Right cardiac atrium (tissue), 5 donors: ENCODE measurements around the gene BET1L. TPM values are rescaled to one million over a fixed set of nuclear protein-coding genes. Genes with fewer than 3 reads are reported as not detected.
"Not testable (repeated sequence)": the region's sequence is repeated elsewhere in the genome, so short reads cannot be mapped to it uniquely, and the experiment has no call there.

Experiments used
- ATAC-seq, 2 donors: fragments of 200-7000 bp; cut with Tn5 transposase; one replicate each; pipeline versions ENCODE4 v1.8.0 to v1.9.1; 2020; ENCODE audit warnings: moderate library complexity in 2 of 2, mild to moderate bottlenecking in 1 of 2
- DNase-seq, 3 donors: peaks; one replicate each; pipeline ENCODE4 v3.0.0-alpha.2; 2020
- H3K27ac ChIP-seq: one replicate; pipeline ENCODE4 v1.5.1; 2013; ENCODE audit warnings: mild to moderate bottlenecking, low read length, control low read depth, moderate library complexity
- H3K27me3 ChIP-seq: one replicate; pipeline ENCODE4 v1.6.1; 2013; ENCODE audit not compliant: control insufficient read depth, insufficient read depth
- H3K4me1 ChIP-seq: one replicate; pipeline ENCODE4 v1.6.1; 2013; ENCODE audit warnings: low read length; ENCODE audit not compliant: control insufficient read depth, insufficient read depth
- H3K4me3 ChIP-seq: one replicate; pipeline ENCODE4 v1.5.1; 2013; ENCODE audit warnings: low read length, control low read depth
- H3K9me3 ChIP-seq: one replicate; pipeline ENCODE4 v1.6.1; 2013; ENCODE audit warnings: low read length; ENCODE audit not compliant: control insufficient read depth
- WGBS: extraction: QIAGEN DNeasy Blood & Tissue Kit; methylation state at CpG from one replicate; pipeline ENCODE4 v1.1.7; 2013; 5-methylcytosine and 5-hydroxymethylcytosine counted together
- intact Hi-C, 4 donors: fragments of 100-400 bp; cut with DNase I; formaldehyde crosslinking; loops; one replicate each; pipeline versions ENCODE4 v1.11.0 to v1.14.0; 2022 to 2023
- polyA plus RNA-seq: library from polyadenylated mRNA; stranded (reverse); fragments of 200-250 nt; gene quantifications from one replicate; pipeline ENCODE4 v1.2.3, GENCODE V29; 2013
- total RNA-seq, 4 donors: library from RNA; stranded (reverse); fragmentation: NEBNext Ultra II Directional; extraction: Animal tissue kit (Norgen Biotek cat#: 25700); gene quantifications; one replicate each; pipeline ENCODE4 v1.2.1, GENCODE V29; 2021
- donor health status: healthy with polysubstance abuse.
- donor health status: DM: no; HTN: yes; CAD: no.
- donor health status: DM: no; HTN: no; CAD: no.
- donor health status: DM: no; HTN: yes; CAD: no; lungs with severe emphysema.
- donor health status: DM: yes; HTN: yes; CAD: no.

BET1L gene
- total and polyA plus RNA-seq, 5 donors, result 20.9 to 39.9 (median 31.4) TPM

DNA sequence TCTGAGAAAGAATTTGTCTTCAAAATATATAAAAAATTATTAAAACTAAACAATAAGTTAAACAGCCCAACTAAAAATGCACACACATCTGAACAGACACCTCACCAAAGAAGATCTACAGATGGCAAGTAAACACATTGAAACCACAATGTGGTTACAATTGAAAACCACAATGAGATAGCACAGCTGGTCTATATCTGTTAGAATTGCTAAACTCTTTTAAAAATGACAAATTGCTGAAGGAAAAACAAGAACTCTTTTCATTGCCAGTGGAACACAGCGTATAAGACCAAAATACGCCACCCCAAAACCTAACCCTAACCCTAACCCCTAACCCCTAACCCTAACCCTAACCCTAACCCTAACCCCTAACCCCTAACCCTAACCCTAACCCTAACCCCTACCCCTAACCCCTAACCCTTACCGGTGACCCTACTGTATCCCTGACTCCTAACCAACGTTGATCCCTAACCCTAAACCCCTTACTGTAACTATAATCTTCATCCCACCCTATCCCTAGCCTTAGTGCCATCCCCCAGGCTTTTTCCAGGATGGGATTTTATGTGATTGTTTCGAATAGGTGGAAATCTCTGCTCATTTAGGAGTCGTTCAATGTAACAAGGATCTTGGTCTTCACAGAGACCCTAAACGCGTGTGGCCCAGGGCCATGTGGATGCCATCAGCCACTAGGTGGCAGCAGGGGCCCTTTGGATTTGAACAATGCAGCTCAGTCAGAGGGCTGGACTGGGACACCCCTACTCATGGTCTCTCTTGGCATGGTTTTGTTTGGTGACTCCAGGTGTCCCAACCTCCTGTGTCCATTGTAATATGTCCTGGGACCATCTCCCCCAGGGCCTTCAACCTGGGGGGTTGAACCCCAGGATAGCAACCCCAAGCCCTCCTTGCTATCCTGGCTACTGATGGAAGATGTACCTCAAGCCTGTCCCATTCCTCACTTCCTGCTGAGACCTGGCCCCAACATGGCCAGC is 15.4 kb downstream of the BET1L start:
- H3K9me3 ChIP-seq, H3K27me3 ChIP-seq, H3K4me1 ChIP-seq, H3K4me3 ChIP-seq, intact Hi-C loops, H3K27ac ChIP-seq: not testable (repeated sequence)
- DNase-seq (peak in 2 of 3 donors; percentile 34 to 74), ATAC-seq (peak; percentile 46 to 79)
- WGBS, result 63% methylated on average over 4 of the region's 8 CpGs

DNA sequence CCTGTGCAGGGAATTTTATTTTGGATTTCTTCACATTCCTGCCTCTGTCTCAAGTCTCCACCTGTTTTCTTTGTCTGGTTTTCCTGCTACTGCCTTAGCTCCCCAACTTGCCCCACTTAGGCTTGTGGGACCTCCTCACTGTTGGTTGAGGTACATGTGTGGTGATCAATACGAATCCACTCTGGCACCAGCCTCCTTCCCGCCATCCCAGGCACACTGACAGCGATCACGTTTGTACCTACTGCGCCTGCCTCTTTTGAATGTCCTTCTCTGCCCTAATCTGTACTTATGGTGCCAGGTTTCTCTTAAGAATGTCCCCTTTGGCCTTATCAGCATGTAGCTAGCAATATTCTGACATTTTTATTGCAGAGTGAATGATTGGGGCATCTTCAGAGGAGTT is 16.7 kb downstream of the BET1L start:
- H3K4me3 ChIP-seq, H3K4me1 ChIP-seq, ATAC-seq, intact Hi-C loops, H3K27ac ChIP-seq, H3K9me3 ChIP-seq, H3K27me3 ChIP-seq: not testable (repeated sequence)
- WGBS, result 70% methylated on average over 5 of the region's 5 CpGs
- DNase-seq, result peak in 1 of 3 donors; percentile 7

DNA sequence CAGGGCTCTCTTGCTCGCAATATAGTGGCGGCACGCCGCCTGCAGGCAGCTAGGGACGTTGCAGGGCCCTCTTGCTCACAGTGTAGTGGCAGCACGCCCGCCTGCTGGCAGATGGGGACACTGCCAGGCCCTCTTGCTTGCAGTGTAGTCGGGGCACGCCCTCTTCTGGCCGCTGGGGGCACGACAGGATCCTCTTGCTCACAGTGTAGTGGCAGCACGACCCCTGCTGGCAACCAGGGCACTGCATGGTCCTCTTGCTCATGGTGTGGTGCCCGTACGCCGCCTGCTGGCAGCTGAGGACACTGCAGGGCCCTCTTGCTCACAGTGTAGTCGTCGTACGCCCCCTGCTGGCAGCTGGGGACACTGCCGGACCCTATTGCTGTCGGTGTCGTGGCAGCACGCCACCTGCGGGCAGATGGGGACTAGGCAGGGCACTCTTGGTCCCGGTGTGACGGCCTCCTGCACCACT is 17.3 kb downstream of the BET1L start:
- H3K27ac ChIP-seq, H3K9me3 ChIP-seq, H3K27me3 ChIP-seq, H3K4me3 ChIP-seq, H3K4me1 ChIP-seq, intact Hi-C loops: not testable (repeated sequence)
- 68% methylated on average over 10 of the region's 25 CpGs for WGBS
- ATAC-seq, result peak; percentile 60 to 80
- peak; percentile 46 to 68 (median 68) for DNase-seq

DNA sequence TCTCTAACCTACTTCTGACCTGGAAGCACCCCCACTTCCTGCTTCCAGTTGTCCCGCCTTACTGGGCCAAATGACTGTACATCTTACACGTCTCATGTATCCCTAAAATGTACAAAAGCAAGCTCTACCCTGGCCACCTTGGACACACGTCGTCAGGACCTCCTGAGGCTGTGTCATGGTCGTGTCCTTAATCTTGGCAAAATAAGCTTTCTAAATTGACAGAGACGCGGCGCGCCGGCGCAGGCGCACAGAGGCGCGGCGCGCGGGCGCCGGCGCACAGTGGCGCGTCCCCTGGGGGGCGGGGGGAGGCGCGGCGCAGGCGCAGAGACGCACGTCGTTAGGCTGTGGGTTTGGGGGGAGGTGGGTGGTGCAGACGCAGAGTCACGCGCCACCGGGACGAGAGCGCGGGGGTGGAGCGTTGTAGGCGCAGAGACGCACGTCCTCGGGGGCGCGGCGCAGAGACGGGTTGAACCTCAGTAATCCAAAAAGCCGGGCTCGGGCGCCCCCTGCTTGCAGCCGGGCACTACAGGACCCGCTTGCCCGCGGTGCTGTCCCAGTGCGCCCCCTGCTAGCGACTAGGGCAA is 17.9 kb downstream of the BET1L start:
- H3K4me1 ChIP-seq, H3K9me3 ChIP-seq, intact Hi-C loops, H3K4me3 ChIP-seq, H3K27ac ChIP-seq, H3K27me3 ChIP-seq: not testable (repeated sequence)
- peak; percentile 73 to 79 for ATAC-seq
- DNase-seq, result peak; percentile 15 to 65 (median 61)
- 83% methylated on average over 38 of the region's 55 CpGs for WGBS

DNA sequence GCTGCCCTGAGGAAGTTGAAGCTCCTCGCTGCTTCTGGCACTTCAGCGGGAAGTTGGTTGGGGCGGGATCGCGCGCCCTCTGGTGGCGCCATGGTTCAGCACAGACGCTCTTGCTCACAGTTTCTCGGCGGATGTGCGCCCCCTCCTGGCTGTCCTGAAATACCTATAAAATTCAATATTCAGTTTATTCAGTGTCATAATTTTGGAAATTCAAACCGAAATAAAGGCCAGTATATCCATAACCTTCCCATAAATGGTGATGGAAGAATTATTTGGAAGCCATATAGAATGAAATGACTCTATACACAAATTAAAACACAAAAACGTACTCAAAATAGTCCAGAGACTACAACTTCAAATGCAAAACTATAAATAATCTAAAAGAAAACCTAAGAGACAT is 27.0 kb downstream of the BET1L start:
- H3K27ac ChIP-seq, H3K27me3 ChIP-seq, H3K9me3 ChIP-seq, H3K4me1 ChIP-seq, ATAC-seq, H3K4me3 ChIP-seq, intact Hi-C loops, DNase-seq: not testable (repeated sequence)
- WGBS, result 0% methylated on average over 1 of the region's 13 CpGs

Other genes starting within 250 kb of the BET1L start
- not detected for gene SCGB1C1, start 14.3 kb downstream of the BET1L start, total RNA-seq
- not detected for gene SCGB1C1, start 14.3 kb downstream of the BET1L start, polyA plus RNA-seq
- gene RIC8A, start 309 bp upstream of the BET1L start, total RNA-seq, result 10 to 100 TPM; 52.4 to 80.6 (median 58.5) TPM
- 42.4 TPM for gene RIC8A, start 309 bp upstream of the BET1L start, polyA plus RNA-seq
- gene SIRT3, start 28.9 kb upstream of the BET1L start, total RNA-seq, result 10 to 100 TPM; 18.5 to 32.5 (median 27.1) TPM
- gene SIRT3, start 28.9 kb upstream of the BET1L start, polyA plus RNA-seq, result 23.9 TPM
- 10 to 100 TPM; 76.8 to 92.9 (median 85.9) TPM for gene PSMD13, start 29.6 kb upstream of the BET1L start, total RNA-seq
- gene PSMD13, start 29.6 kb upstream of the BET1L start, polyA plus RNA-seq, result 106 TPM
- under 1 TPM in 2 of 4 donors, not detected in 2; 0.11 to 0.24 TPM for gene NLRP6, start 71.0 kb upstream of the BET1L start, total RNA-seq
- gene NLRP6, start 71.0 kb upstream of the BET1L start, polyA plus RNA-seq, result 0.02 TPM
- gene PGGHG, start 81.7 kb upstream of the BET1L start, total RNA-seq, result 10 to 100 TPM in 3 of 4 donors, 1 to 10 TPM in 1; 9.9 to 15.8 (median 11.9) TPM
- gene PGGHG, start 81.7 kb upstream of the BET1L start, polyA plus RNA-seq, result 18.7 TPM
- not detected for gene IFITM5, start 92.1 kb upstream of the BET1L start, total RNA-seq
- not detected for gene IFITM5, start 92.1 kb upstream of the BET1L start, polyA plus RNA-seq
- gene IFITM2, start 100.4 kb upstream of the BET1L start, total RNA-seq, result 100 to 1,000 TPM; 180 to 290 (median 240) TPM
- 393 TPM for gene IFITM2, start 100.4 kb upstream of the BET1L start, polyA plus RNA-seq
- gene IFITM1, start 106.6 kb upstream of the BET1L start, total RNA-seq, result 100 to 1,000 TPM in 3 of 4 donors, 10 to 100 TPM in 1; 85.0 to 169 (median 116) TPM
- gene IFITM1, start 106.6 kb upstream of the BET1L start, polyA plus RNA-seq, result 235 TPM
- gene IFITM3, start 113.5 kb upstream of the BET1L start, total RNA-seq, result 100 to 1,000 TPM; 263 to 569 (median 519) TPM
- 749 TPM for gene IFITM3, start 113.5 kb upstream of the BET1L start, polyA plus RNA-seq
- gene B4GALNT4, start 162.1 kb upstream of the BET1L start, total RNA-seq, result 1 to 10 TPM; 1.0 to 1.6 (median 1.3) TPM
- gene B4GALNT4, start 162.1 kb upstream of the BET1L start, polyA plus RNA-seq, result 2.5 TPM
- gene PKP3, start 186.8 kb upstream of the BET1L start, total RNA-seq, result under 1 TPM; 0.26 to 0.88 (median 0.63) TPM
- gene PKP3, start 186.8 kb upstream of the BET1L start, polyA plus RNA-seq, result 0.36 TPM
- 10 to 100 TPM; 28.6 to 42.4 (median 35.1) TPM for gene SIGIRR, start 207.6 kb upstream of the BET1L start, total RNA-seq
- 61.8 TPM for gene SIGIRR, start 207.6 kb upstream of the BET1L start, polyA plus RNA-seq
- gene ANO9, start 234.6 kb upstream of the BET1L start, total RNA-seq, result under 1 TPM; 0.14 to 0.46 (median 0.20) TPM
- gene ANO9, start 234.6 kb upstream of the BET1L start, polyA plus RNA-seq, result 0.20 TPM
- gene PTDSS2, start 242.9 kb upstream of the BET1L start, total RNA-seq, result 10 to 100 TPM; 30.2 to 33.3 (median 30.9) TPM
- gene PTDSS2, start 242.9 kb upstream of the BET1L start, polyA plus RNA-seq, result 30.7 TPM